KOPT-K1 (cell line): ENCODE data around the gene LHFPL2.

ENCODE experiments used
- H3K27ac ChIP-seq: fragments of 200-600 bp; sonication (generic); 2 replicates; pipeline ENCODE4 v1.5.1; 2016; ENCODE audit warnings: antibody characterized with exemption, mild to moderate bottlenecking, low read depth, low read length; ENCODE audit not compliant: poor library complexity, severe bottlenecking
- H3K36me3 ChIP-seq: fragments of 200-600 bp; sonication (generic); 2 replicates; pipeline ENCODE4 v1.5.1; 2017; ENCODE audit warnings: antibody characterized with exemption, mild to moderate bottlenecking, low read length, moderate library complexity; ENCODE audit not compliant: insufficient read depth
- H3K9me3 ChIP-seq: fragments of 200-600 bp; sonication (generic); 2 replicates; pipeline ENCODE4 v1.5.1; 2017; ENCODE audit warnings: antibody characterized with exemption, low read length, mild to moderate bottlenecking; ENCODE audit not compliant: insufficient read depth, poor library complexity, severe bottlenecking

LHFPL2 gene

GRCh38 chr5:78507531-78507930, 141.0 kb downstream of the LHFPL2 start:
- Histone ChIP-seq H3K36me3 (no peaks in the 10 kb centered on the region), H3K27ac (no peak overlapping the region), H3K9me3 (no peaks in the 10 kb centered on the region)

- H3K27ac ChIP-seq = no peak overlapping the region
- H3K36me3 ChIP-seq = no peaks in the 10 kb centered on the region
- no peaks in the 10 kb centered on the region for H3K9me3 ChIP-seq
These were observed 142.1 kb downstream of the LHFPL2 start for GRCh38 chr5:78506261-78507024.

GRCh38 chr5:78505860-78506259, 142.7 kb downstream of the LHFPL2 start:
- Histone ChIP-seq H3K36me3 (no peaks in the 10 kb centered on the region), H3K27ac (no peak overlapping the region), H3K9me3 (no peaks in the 10 kb centered on the region)

DNA sequence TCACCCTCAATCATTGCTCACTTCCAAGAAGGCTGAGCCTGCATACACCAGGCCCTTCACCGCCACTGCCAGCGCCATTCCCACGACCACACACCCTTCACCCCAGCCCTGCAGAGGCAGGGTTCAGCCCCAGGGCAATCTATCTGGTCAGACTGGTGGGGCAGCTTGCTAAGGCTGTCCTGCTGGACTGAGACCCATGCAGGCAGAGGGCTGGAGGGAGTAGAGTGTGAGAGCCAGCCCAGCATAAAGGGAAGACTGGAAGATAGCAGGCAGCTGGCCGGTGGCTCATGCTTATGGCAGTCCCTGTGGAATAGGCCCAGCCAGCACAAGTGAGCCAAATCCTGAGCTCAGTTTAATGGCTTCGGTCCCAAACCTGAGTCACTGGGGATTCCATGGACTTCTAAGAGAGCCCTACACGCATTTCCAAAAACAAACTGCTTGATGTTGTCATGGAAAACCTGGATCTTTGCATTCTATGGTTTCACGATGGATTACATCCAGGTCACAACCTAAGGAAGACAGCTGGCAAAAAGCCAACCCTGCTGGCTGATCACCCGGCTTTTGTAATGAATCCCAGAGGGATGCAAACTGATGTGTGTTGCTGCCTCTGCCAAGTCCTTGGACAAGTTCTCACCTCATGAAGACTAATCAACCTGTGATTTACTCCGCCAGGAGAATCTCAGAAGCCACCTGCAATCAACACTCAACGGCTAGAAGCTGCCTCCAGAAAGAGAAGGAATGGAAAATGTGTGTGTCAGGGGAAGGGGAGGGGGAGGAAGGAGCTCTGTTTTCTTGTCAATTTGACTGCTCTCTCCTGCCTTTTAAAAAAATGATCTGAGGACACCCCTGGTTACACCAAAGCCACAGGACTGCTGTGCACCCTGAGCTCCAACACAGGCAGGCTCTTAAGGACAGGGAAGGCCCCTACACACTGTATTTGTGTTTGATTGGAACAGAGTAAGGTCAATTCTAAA, 143.6 kb downstream of the LHFPL2 start:
- Histone ChIP-seq H3K27ac (no peak overlapping the region), H3K36me3 (no peaks in the 10 kb centered on the region), H3K9me3 (no peaks in the 10 kb centered on the region)

DNA sequence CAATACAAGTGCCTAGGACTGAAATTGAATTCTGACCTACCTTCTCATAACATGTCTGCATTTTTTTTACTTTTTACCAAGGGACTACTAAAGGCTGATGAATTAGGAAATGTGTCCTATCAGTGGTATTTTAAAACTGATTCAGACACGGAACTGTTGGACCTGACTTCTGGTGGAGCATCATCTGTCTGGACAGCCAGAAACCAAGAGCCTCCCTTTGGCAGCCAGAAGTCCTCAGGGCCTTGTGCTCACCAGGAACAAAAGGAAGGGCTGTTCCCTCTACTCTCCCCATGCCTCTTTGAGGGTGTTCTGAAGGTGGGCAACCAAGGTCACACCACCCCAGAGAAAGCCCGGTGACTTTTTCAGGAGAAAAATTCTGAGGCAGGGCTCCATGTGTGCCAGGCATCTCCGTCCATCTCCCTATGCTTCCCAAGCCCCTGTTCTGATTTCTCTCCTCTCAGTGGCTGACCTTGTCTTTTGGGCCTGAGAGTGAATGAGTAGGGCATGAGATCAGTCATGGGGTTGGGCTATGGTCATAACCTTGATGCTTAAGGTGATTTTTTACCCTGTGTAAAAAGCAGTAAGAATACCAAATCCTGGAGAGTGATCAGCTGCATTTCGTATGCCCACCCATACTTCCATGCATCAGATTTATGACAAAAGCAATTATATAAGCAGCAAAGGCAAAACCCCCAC, 144.5 kb downstream of the LHFPL2 start:
- Histone ChIP-seq H3K27ac (no peak overlapping the region), H3K36me3 (no peaks in the 10 kb centered on the region)

GRCh38 chr5:78501411-78502352, 146.9 kb downstream of the LHFPL2 start:
- no peaks in the 10 kb centered on the region for H3K36me3 ChIP-seq
- H3K9me3 ChIP-seq = no peaks in the 10 kb centered on the region
- H3K27ac ChIP-seq = no peak overlapping the region

More for the DNA sequence above, 144.5 kb downstream of the LHFPL2 start:
- no peaks in the 10 kb centered on the region for H3K9me3 ChIP-seq

DNA sequence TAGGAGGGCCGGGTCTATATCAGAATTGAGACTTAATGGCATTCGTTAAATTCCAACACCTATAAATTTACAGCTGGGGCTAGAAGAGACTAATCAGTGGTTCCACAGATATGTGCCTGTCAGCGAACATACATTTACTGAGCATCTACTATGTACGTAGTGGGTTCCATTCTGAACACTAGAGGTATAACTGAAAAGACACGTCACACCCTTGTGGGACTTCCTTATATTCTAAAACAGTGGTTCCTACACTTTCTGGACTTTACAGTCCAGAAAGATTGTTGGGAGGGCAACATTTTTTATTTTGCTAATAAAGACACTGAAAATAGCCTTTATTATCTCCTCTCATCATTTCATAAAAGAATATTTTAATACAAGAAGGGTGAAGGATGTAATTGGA, 147.7 kb downstream of the LHFPL2 start:
- no peaks in the 10 kb centered on the region for H3K9me3 ChIP-seq
- no peaks in the 10 kb centered on the region for H3K36me3 ChIP-seq
- H3K27ac ChIP-seq = no peak overlapping the region

GRCh38 chr5:78500028-78500427, 148.5 kb downstream of the LHFPL2 start:
- Histone ChIP-seq H3K36me3 (no peaks in the 10 kb centered on the region), H3K27ac (no peak overlapping the region), H3K9me3 (no peaks in the 10 kb centered on the region)

DNA sequence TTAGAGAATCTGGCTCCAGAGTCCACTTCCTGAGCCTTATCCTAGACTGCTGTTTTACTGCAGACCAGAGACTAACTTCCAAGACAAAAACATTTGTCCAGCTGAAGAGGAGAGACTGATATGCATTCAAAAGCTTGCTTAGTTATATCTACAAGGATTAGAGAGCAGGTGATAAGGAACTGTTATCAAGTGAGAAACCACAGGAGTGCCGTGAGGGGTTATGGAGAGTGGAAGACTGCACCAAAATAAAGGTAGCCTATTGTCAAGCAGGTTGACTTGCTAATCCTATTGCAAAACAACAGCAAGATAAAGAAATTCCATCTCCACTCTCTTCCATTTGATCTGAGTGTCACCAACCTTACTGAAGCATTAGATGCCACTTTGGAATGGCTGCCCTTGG, 149.1 kb downstream of the LHFPL2 start:
- no peak overlapping the region for H3K27ac ChIP-seq
- no peaks in the 10 kb centered on the region for H3K9me3 ChIP-seq
- H3K36me3 ChIP-seq = no peaks in the 10 kb centered on the region

DNA sequence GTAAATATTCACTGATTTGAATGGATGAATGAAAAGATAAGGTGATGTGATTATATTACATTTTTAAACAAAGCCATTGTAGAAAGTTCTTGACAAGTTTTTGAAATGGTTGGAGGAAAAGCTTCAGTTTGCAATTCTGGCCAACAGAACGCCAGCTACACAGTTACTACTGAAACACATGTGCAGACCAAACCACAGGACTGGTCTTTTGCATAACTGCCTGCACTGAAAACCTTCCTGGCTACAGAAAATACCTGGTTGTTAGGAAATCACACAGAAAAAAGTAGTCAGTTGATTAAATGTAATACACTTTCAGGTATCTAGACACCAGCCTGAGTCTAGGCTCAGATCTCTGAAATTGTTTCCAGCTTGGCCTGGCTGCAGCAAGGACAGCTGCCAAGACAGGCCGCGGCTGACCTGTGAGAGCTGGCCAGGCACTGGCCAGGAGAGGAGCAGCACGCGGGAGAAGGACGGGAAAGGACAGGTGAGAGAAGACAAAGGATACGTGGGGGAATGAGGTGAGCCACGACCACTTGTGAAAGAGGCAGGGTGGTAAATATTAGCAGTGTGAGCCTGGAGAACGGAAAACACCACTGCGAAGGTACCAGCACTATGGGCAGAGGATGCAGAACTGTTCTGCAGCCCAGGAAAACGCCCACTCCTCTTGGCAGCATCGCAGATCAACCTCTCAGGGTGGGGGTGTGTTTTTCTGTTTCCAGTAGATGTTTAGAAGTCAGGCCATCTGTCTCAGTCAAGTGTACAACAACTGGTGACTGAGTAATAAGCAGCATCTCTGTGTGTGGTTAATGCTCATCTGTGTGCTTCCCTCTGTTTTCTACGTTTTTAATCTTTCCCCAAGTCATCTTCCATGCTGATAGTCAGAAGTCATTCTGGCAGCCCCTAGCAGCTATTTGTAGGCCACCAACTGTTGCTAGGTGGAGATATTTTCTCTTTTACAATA, 150.7 kb downstream of the LHFPL2 start:
- no peaks in the 10 kb centered on the region for H3K36me3 ChIP-seq
- H3K27ac ChIP-seq = no peak overlapping the region
- no peaks in the 10 kb centered on the region for H3K9me3 ChIP-seq

DNA sequence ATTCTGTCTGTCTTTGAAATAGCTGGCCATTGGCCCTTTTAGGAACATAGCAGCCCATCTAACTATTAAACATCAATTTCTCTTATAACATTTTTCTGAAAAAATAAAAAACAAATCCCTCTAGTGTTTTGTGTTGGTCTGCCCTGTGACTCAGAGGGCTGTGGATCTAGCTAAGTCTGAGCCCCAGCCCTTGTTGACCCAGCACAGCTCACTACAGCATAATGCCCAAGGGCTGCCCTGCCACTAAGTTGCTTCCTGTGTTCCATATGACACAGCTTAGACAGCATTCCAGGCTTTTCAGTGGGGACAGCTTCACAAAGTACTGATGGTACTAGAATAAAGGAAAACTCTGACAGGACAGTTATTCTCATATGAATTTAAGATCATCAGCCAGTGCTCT, 152.2 kb downstream of the LHFPL2 start:
- H3K27ac ChIP-seq = no peak overlapping the region

DNA sequence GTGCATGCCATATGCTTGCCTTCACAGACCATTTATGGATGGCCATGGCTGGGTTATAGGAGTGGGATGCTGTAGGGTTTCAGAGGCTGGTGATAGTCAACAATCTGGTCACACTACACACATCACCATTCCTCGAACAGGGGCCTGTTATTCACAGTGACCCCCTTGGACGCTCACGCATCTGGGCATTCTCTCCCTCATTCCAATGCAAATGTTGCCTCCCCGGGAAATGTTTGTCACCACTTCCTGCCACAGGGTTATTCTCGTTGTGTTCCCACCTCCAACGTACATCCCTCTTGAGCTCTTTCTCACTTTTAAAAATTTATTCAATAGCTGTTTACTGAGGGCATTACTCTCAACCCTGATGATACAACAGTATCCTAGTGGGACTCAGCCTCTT, 152.8 kb downstream of the LHFPL2 start:
- Histone ChIP-seq H3K9me3 (no peaks in the 10 kb centered on the region), H3K27ac (no peak overlapping the region), H3K36me3 (no peaks in the 10 kb centered on the region)

More for the DNA sequence above, 152.2 kb downstream of the LHFPL2 start:
- H3K9me3 ChIP-seq = no peaks in the 10 kb centered on the region
- no peaks in the 10 kb centered on the region for H3K36me3 ChIP-seq

GRCh38 chr5:78492650-78493049, 155.9 kb downstream of the LHFPL2 start:
- Histone ChIP-seq H3K9me3 (no peaks in the 10 kb centered on the region), H3K36me3 (no peaks in the 10 kb centered on the region; the same call in none of the 2 replicates), H3K27ac (no peak overlapping the region)
